ENCODE measurements around the gene GABRA4.

DNA sequence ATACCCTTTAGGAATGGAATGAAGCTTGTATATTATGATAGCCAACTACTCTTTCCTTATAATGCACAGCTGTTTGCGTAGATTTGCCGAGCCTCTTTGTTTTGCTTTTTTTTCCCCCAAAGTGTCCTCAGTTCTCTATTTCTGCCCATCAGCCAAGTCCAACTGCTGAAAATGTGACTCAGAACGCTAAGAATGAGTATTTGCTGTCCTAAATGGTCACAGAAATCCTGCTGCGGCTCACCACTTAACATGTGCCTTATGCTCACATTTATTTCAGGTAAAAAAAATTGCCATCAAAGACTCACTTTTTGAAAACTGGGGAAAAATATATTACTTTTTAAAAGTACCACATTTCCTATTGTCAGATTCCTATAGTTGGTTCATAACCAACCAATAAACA is 36.9 kb downstream of the GABRA4 start:
- TF ChIP-seq, protein P1, sequence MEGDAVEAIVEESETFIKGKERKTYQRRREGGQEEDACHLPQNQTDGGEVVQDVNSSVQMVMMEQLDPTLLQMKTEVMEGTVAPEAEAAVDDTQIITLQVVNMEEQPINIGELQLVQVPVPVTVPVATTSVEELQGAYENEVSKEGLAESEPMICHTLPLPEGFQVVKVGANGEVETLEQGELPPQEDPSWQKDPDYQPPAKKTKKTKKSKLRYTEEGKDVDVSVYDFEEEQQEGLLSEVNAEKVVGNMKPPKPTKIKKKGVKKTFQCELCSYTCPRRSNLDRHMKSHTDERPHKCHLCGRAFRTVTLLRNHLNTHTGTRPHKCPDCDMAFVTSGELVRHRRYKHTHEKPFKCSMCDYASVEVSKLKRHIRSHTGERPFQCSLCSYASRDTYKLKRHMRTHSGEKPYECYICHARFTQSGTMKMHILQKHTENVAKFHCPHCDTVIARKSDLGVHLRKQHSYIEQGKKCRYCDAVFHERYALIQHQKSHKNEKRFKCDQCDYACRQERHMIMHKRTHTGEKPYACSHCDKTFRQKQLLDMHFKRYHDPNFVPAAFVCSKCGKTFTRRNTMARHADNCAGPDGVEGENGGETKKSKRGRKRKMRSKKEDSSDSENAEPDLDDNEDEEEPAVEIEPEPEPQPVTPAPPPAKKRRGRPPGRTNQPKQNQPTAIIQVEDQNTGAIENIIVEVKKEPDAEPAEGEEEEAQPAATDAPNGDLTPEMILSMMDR (tag by site-specific recombination; IDR thresholded peaks at IDR 0.05), result no peak
- TF ChIP-seq, protein P2, sequence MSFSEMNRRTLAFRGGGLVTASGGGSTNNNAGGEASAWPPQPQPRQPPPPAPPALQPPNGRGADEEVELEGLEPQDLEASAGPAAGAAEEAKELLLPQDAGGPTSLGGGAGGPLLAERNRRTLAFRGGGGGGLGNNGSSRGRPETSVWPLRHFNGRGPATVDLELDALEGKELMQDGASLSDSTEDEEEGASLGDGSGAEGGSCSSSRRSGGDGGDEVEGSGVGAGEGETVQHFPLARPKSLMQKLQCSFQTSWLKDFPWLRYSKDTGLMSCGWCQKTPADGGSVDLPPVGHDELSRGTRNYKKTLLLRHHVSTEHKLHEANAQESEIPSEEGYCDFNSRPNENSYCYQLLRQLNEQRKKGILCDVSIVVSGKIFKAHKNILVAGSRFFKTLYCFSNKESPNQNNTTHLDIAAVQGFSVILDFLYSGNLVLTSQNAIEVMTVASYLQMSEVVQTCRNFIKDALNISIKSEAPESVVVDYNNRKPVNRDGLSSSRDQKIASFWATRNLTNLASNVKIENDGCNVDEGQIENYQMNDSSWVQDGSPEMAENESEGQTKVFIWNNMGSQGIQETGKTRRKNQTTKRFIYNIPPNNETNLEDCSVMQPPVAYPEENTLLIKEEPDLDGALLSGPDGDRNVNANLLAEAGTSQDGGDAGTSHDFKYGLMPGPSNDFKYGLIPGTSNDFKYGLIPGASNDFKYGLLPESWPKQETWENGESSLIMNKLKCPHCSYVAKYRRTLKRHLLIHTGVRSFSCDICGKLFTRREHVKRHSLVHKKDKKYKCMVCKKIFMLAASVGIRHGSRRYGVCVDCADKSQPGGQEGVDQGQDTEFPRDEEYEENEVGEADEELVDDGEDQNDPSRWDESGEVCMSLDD (tag by site-specific recombination; IDR thresholded peaks at IDR 0.05), result no peak
- TF ChIP-seq ZNF561 (tag by site-specific recombination; IDR thresholded peaks at IDR 0.05; ENCODE audit: borderline replicate concordance), result no peak
- TF ChIP-seq ZSCAN30 (tag by site-specific recombination; IDR thresholded peaks at IDR 0.05), result no peak
